Left ventricle myocardium inferior (tissue), 1 donor: ENCODE data around the gene PSMA8. TPM values are rescaled to one million over a fixed set of nuclear protein-coding genes. Genes with fewer than 3 reads are reported as not detected.

Experiments used
- DNase-seq: peaks from one replicate; pipeline ENCODE4 v3.0.0-alpha.2; 2020
- H3K27ac ChIP-seq: fragments of 200-600 bp; replicated peaks from 2 replicates; pipeline ENCODE4 v1.8.0; 2021
- H3K27me3 ChIP-seq: fragments of 200-600 bp; 2 replicates; pipeline ENCODE4 v1.8.0; 2021; ENCODE audit warnings: low read depth
- H3K36me3 ChIP-seq: fragments of 200-600 bp; 2 replicates; pipeline ENCODE4 v1.8.0; 2021
- H3K4me1 ChIP-seq: fragments of 200-600 bp; 2 replicates; pipeline ENCODE4 v1.8.0; 2021
- H3K4me3 ChIP-seq: fragments of 200-600 bp; 2 replicates; pipeline ENCODE4 v1.8.0; 2021; ENCODE audit warnings: mild to moderate bottlenecking, moderate library complexity
- H3K9me3 ChIP-seq: fragments of 200-600 bp; replicated peaks from 2 replicates; pipeline ENCODE4 v1.8.0; 2021
- CTCF ChIP-seq: fragments of 200-600 bp; IDR thresholded peaks from 2 replicates; pipeline ENCODE4 v1.8.0; 2021; ENCODE audit warnings: antibody characterized with exemption, mild to moderate bottlenecking, borderline replicate concordance
- intact Hi-C: fragments of 100-400 bp; cut with micrococcal nuclease; formaldehyde crosslinking; loops from one replicate; pipeline ENCODE4 v1.11.0; 2022
- total RNA-seq: library from RNA; stranded (reverse); fragmentation: NEBNext Ultra II Directional; extraction: Animal tissue kit (Norgen Biotek cat#: 25700); gene quantifications from one replicate; pipeline ENCODE4 v1.2.1, GENCODE V29; 2021
- donor health status: DM: no; HTN: yes; CAD: no; lungs with severe emphysema.

The PSMA8 gene
- total RNA-seq, 1 donor from 2014 or later = not detected

DNA sequence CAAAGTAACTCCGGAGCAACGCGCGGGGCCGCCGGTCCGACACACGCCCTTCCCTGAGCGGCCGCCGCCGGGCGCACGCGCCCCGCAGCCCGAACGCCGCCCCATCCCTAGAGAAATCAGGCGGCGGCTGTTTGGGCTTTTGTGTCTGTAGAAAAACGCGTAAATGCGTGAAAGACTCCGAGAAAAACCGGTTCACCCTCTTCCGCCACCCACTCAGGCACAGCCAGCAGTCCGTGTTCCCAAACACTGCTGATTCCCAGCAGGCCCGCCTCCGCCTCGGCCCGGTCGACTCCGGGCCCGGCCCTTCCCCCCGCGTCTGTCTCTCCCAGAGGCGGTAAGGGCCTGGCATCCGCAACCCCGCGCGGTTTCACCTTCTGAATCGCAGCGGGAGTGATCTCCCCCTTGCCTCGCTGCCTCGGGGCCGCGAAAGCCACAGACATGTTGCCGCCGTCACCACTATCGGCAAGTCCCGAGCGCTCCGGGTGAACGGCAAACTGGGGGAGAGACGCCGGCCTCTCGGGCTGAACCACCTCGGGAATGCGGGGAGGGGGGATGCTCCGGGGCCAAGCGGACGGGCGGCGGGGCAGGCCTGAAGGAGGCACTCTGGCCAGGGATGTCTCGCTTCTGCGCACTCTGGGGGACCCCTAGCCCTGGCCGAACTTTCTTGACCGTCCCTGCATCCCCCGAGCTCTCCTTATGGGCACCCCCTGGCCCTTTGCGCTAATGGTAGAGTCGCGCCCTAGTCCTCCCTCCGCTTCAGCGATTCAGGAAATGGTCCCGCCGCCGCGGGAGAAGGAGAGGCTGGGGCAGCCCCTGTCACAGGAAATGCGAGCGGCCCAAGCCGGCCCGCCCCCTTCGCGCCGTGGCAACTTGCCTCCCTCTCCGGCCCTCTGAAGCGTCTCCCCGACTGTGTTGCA lies 43.3 kb upstream of the PSMA8 start, which contains the start of gene SS18:
Gene SS18, minus strand, starts transcription at position 484 of the 917 bp plus-strand sequence. Its CDS starts 44 bp downstream, at position 440.
- TF ChIP-seq CTCF = no peak
- H3K27me3 ChIP-seq = no peaks in the 10 kb centered on the region
- H3K27ac ChIP-seq = peak within 1 kb of the TSS; percentile 98
- H3K4me1 ChIP-seq = peaks cover 46% of the 10 kb centered on the region
- H3K9me3 ChIP-seq = no peaks in the 10 kb centered on the region
- DNase-seq = peak; percentile 95
- H3K4me3 ChIP-seq = peak within 1 kb of the TSS; percentile 87
- intact Hi-C loops = no loop called here
- H3K36me3 ChIP-seq = peaks cover 7% of the 10 kb centered on the region

DNA sequence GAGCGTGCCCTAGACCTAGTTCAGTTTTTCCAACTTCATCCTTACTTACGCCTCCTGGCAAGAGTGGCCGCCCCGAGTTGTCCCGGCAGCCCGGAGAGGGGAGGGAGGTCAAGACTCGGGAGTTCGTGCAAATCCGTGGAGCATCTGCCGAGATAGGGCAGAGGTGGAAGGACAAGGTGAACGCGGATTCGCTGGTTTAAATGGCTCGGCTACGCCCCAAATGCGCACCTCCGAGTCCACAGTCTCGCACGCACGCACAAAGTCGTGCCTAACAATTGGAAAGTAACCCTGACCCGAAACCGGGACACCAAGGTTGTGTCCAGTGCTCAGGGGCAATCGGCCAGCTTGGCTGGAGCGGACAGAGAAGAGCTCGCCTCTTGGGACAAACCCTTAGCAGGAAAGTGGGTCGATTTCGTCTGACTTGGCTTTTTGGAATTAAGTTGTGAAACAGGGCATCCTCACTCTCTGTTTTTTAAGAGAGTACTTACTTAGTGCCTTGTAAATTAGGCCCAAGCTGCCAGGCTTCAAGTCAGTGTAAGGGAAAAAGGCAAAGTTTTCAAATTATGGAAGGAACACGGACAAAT lies 42.5 kb upstream of the PSMA8 start:
- Histone ChIP-seq H3K9me3 (no peaks in the 10 kb centered on the region), H3K4me1 (peaks cover 46% of the 10 kb centered on the region), H3K36me3 (peaks cover 5% of the 10 kb centered on the region), H3K27ac (peak overlapping the region; percentile 98), H3K27me3 (no peaks in the 10 kb centered on the region), H3K4me3 (peak overlapping the region; percentile 87)
- intact Hi-C loops = no loop called here
- peak; percentile 64 for DNase-seq
- no peak for TF ChIP-seq CTCF

- Histone ChIP-seq H3K4me1 (no peaks in the 10 kb centered on the region), H3K36me3 (no peaks in the 10 kb centered on the region), H3K27ac (no peak overlapping the region), H3K9me3 (no peaks in the 10 kb centered on the region), H3K27me3 (no peaks in the 10 kb centered on the region), H3K4me3 (no peak overlapping the region)
- no peak for DNase-seq
- intact Hi-C loops = no loop called here
- no peak for TF ChIP-seq CTCF
Measured at GRCh38 chr18:26096852-26097251, 36.8 kb upstream of the PSMA8 start.

GRCh38 chr18:26097563-26097962 lies 36.1 kb upstream of the PSMA8 start:
- H3K27me3 ChIP-seq = no peaks in the 10 kb centered on the region
- intact Hi-C loops = no loop called here
- no peaks in the 10 kb centered on the region for H3K36me3 ChIP-seq

GRCh38 chr18:26103579-26103978 lies 30.1 kb upstream of the PSMA8 start:
- intact Hi-C loops = no loop called here
- TF ChIP-seq CTCF = no peak
- no peak overlapping the region for H3K27ac ChIP-seq
- no peaks in the 10 kb centered on the region for H3K36me3 ChIP-seq
- H3K4me3 ChIP-seq = no peak overlapping the region
- no peaks in the 10 kb centered on the region for H3K27me3 ChIP-seq
- DNase-seq = no peak
- no peaks in the 10 kb centered on the region for H3K4me1 ChIP-seq
- H3K9me3 ChIP-seq = no peaks in the 10 kb centered on the region

More at GRCh38 chr18:26097563-26097962, 36.1 kb upstream of the PSMA8 start:
- TF ChIP-seq CTCF = no peak
- Histone ChIP-seq H3K4me1 (no peaks in the 10 kb centered on the region), H3K9me3 (no peaks in the 10 kb centered on the region), H3K27ac (no peak overlapping the region), H3K4me3 (no peak overlapping the region)
- DNase-seq = no peak
